Ammon's horn (tissue), 1 donor: ENCODE data around the gene KAT6B.
"Not testable (repeated sequence)": the region's sequence is repeated elsewhere in the genome, so short reads cannot be mapped to it uniquely, and the experiment has no call there.

ENCODE experiments used
- DNase-seq: peaks from one replicate; pipeline ENCODE4 v3.0.0-alpha.2; 2016; ENCODE audit warnings: low spot score

The KAT6B gene

GRCh38 chr10:74859546-74859945 is 33.1 kb downstream of the KAT6B start:
- DNase-seq, result no peak

GRCh38 chr10:74862625-74863024 is 36.2 kb downstream of the KAT6B start:
- no peak for DNase-seq

GRCh38 chr10:74863551-74863950 is 37.2 kb downstream of the KAT6B start:
- no peak for DNase-seq

- DNase-seq, result peak; percentile 28
Observed at GRCh38 chr10:74867351-74867750, 41.0 kb downstream of the KAT6B start.

- DNase-seq, result no peak
Observed at GRCh38 chr10:74868392-74868977, 42.1 kb downstream of the KAT6B start.

- no peak for DNase-seq
Observed at GRCh38 chr10:74869635-74870034, 43.2 kb downstream of the KAT6B start.

- no peak for DNase-seq
Observed at GRCh38 chr10:74870191-74870590, 43.8 kb downstream of the KAT6B start.

GRCh38 chr10:74871595-74872382 is 45.4 kb downstream of the KAT6B start:
- no peak for DNase-seq

- DNase-seq, result no peak
Observed at GRCh38 chr10:74873803-74874454, 47.5 kb downstream of the KAT6B start.

- DNase-seq, result no peak
Observed at GRCh38 chr10:74874649-74875048, 48.2 kb downstream of the KAT6B start.

GRCh38 chr10:74875068-74875467 is 48.7 kb downstream of the KAT6B start:
- DNase-seq, result no peak

GRCh38 chr10:74875966-74876365 is 49.6 kb downstream of the KAT6B start:
- no peak for DNase-seq

GRCh38 chr10:74877054-74877453 is 50.7 kb downstream of the KAT6B start:
- DNase-seq, result not testable (repeated sequence)

- no peak for DNase-seq
Observed at GRCh38 chr10:74877898-74878297, 51.5 kb downstream of the KAT6B start.

GRCh38 chr10:74880041-74880440 is 53.6 kb downstream of the KAT6B start:
- DNase-seq, result no peak

- DNase-seq, result no peak
Observed at GRCh38 chr10:74881253-74881884, 55.0 kb downstream of the KAT6B start.

GRCh38 chr10:74882427-74882826 is 56.0 kb downstream of the KAT6B start:
- no peak for DNase-seq

GRCh38 chr10:74882831-74883230 is 56.4 kb downstream of the KAT6B start:
- no peak for DNase-seq

GRCh38 chr10:74883428-74883827 is 57.0 kb downstream of the KAT6B start:
- DNase-seq, result no peak

- no peak for DNase-seq
Observed at GRCh38 chr10:74887614-74888284, 61.3 kb downstream of the KAT6B start.

- DNase-seq, result peak; percentile 22
Observed at GRCh38 chr10:74888962-74889661, 62.7 kb downstream of the KAT6B start.

- no peak for DNase-seq
Observed at GRCh38 chr10:74889662-74889998, 63.2 kb downstream of the KAT6B start.
